HG03432 (cell line): ENCODE results near the gene CCDC78.
"Not testable (repeated sequence)": the region's sequence is repeated elsewhere in the genome, so short reads cannot be mapped to it uniquely, and the experiment has no call there.

ENCODE experiments used
- ATAC-seq: cut with Tn5 transposase; IDR thresholded peaks from one replicate; pipeline ENCODE4 v1.9.1; 2021; ENCODE audit warnings: mild to moderate bottlenecking, moderate library complexity; ENCODE audit not compliant: unreplicated experiment

The CCDC78 gene

DNA sequence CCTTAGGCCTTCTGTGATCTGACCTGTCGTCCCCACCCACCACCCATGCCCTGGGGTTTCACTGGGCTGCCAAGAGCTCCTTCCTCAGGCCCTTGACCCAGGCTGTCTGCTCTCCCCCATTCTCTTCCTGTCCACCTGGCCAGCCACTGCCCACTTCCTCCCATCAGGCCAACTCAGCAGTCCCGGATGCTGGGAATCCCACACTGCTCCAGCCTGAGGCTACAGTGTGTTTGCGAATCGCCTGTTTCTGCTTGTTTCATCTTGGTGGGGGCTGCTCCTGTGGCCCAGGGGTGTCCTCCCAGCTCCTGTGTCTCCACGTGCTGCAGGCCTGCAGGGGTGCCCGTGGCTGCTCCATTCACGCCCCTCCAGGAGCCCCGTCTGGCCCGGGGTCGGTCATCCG is 12.2 kb downstream of the CCDC78 start:
- no peak for ATAC-seq

DNA sequence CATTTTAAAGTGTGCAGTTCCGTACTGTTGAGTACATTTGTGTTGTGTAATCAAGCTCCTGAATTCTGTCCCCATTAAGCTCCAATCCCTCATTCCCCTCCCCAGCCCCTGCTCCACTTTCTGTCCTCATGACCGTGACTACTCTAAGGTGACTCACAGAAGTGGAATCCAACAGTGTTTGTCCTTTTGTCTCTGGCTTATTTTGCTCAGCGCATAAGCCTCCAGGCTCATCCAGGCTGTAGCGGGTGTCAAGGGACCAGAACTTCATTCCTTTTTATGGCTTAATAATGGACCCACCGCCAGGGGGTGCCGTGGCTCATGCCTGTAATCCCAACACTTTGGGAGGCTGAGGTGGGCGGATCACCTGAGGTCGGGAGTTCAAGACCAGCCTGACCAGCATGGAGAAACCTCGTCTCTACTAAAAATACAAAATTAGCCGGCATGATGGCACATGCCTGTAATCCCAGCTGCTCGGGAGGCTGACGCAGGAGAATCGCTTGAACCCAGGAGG is 13.4 kb downstream of the CCDC78 start:
- ATAC-seq = not testable (repeated sequence)

DNA sequence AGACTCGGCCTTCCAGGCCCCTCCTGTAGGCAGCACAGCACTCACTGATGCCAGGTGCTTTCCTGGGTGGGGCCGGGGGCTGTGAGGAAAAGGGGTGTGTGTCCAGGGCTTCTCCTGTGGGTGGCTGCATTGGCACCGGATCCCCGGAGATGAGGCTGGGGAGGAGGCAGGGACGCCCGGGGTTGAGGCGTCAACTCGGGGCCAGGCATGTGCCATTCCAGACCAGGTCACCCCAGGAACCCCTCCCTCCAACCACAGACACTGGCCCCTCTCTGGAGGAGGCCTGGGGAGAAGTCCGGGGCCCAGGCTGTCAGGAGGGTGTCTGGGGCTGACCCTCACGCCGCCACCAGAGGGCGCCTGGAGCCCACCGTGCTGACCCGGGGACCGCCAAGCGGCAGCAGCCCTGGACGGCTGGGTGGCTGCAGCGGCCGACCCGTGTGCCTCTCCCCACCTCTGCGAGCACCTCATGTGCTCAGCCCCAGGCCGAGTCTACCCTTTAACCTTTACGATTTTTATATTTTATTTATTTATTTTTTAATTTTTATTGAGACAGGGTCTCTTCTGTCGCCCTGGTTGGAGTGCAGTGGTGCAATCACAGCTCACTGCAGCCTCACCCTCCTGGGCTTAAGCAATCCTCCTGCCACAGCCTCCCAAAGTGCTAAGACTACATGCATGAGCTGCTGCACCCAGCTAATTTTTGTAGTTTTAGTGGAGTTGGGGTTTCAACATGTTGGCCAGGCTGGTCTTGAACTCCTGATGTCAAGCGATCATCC is 14.5 kb downstream of the CCDC78 start:
- no peak for ATAC-seq

DNA sequence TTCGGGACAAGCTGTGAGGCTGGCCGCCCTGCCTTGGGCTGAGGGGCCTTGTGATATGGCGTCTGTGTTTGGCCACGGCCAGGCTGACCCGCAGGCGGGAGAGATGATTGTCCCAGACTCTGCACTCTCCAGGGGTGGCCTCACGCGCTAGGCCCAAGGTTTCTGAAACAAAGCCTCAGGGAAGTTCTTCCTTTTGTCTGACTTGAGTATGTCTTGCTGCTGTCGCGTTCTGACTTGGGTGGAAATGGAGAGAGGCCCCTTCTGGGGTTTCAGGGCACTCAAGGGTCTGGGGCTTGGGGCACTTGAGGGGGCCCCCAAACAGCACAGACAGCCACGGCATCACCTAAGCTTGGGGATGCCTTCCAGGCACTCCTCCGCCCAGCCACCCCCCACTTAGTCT is 15.2 kb downstream of the CCDC78 start:
- ATAC-seq = no peak

DNA sequence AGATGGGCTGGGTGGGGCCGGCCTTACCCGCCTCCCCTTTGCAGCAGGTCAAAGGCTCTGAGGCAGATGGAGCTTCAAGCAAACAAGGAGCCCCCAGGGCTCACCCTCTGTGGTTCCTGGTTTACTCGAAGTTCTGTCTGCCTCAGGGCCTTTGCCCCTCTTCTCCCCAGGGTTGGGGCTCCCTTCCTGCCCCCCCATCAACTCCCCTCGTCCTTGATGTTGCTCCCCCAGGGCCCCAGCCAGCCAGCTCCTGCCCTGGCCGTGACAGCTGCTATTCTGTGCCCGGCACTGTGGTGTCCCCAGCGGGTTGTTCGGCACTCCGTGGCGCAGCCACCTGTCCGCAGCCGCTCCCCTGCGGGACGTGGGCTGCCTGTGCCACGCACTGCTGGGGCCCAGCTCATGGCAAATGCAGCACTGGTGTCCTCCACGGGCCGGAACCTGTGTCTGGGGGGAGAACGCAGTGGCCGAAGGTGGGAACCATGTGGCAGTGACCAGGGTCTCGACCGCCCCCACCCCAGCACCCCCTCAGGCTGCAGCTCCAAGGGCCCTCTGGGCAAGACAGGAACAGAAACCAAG is 15.7 kb downstream of the CCDC78 start:
- no peak for ATAC-seq

DNA sequence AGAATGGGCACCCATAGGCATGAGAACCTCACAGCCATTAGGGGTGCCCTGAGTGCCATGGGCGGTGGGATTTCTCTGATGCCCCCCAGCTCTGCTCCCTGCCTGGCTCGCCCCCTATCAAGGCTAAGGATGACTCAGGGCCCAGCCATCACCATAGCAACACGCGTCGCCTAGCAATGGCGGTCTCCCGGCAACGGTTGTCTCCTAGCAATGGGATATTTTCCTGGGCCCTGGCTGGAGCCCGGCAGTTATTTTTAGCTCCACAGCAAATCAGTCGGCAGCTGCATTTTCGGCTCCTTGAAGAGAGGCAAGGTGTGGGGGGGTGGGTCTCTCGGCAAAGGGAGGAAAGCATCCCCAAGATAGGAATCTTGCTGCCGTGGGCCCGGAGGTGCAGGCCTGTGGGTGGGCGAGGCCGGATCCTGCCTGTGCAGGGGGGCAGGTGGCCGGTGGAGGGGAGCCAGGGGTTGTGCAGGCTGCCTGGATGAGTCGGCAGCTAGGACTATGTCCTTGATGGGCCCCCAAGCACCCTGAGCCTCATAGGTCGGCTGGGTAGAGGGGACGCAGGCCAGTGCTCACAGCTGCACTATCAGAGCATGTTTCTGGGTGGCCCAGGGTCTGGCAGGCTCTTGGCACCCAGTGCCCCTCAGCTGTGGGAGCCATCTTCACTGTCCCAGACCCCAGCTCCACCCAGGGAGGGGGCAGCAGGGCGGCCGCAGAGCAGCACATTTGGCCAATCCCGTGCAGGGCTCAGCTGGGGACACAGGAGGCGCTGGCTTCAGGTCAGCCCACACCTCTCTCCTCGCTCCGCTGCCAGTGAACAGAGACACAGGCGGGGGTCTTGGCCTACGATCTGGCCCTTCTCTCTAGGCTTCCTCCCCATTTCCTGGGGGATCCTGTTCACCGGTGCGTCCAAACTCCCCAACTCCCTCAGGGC is 16.4 kb downstream of the CCDC78 start:
- ATAC-seq = no peak

DNA sequence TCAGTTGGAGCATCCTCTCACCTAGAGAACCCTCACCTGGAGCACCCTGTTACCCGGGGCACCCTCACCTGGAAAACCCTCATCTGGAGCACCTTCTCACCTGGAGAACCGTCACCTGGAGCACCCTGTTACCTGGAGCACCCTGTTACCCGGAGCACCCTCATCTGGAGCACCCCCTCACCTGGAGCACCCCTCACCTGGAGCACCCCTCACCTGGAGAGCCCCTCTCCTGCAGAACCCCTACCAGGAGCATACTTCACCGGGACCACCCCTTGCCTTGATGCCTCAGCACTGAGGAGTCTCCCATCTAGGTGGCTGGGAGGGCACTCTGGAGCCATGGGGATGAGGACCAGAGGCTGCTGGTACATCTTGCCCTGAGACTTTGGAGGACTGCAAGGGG is 17.3 kb downstream of the CCDC78 start:
- ATAC-seq = no peak

DNA sequence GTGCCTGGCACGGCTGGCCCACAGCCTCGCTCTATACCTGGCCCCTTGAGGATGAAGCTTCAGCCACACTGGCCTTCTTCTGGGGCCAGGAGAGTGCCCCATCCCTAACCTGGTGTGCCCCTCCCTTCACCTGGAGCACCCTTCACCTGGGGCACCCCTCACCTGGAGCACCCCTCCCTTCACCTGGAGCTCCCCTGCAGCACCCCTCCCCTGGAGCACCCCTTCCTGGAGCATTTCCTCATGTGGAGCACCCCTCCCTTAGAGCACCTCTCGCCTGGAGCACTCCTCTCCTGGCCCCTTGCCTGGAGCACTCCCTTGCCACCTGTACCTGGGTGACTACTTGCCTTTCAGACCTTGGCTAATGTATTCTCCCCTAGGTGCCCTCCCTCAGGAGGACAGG is 18.2 kb downstream of the CCDC78 start:
- ATAC-seq = no peak

DNA sequence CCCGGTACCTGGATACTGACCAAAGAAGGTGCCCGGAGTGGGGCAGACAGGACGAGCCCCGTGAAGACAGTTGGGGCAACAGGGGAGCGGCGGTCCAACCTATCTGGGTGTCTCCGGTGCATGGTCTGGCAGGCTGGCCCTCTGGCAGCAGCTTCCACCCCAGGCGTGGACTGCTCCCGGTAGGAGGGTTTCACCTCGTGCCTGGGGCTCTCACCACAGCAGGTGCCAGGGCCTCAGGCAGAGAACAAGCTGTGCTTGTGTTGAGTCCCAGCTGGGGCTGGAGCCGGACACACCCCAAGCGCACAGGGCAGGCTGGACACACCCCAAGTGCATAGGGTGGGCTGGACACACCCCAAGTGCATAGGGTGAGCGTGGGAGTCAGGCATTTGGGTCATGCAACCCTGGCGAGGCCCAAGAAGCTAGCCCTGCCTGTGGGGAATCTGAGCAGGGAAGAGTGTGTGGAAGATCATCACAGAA is 19.1 kb downstream of the CCDC78 start:
- no peak for ATAC-seq

DNA sequence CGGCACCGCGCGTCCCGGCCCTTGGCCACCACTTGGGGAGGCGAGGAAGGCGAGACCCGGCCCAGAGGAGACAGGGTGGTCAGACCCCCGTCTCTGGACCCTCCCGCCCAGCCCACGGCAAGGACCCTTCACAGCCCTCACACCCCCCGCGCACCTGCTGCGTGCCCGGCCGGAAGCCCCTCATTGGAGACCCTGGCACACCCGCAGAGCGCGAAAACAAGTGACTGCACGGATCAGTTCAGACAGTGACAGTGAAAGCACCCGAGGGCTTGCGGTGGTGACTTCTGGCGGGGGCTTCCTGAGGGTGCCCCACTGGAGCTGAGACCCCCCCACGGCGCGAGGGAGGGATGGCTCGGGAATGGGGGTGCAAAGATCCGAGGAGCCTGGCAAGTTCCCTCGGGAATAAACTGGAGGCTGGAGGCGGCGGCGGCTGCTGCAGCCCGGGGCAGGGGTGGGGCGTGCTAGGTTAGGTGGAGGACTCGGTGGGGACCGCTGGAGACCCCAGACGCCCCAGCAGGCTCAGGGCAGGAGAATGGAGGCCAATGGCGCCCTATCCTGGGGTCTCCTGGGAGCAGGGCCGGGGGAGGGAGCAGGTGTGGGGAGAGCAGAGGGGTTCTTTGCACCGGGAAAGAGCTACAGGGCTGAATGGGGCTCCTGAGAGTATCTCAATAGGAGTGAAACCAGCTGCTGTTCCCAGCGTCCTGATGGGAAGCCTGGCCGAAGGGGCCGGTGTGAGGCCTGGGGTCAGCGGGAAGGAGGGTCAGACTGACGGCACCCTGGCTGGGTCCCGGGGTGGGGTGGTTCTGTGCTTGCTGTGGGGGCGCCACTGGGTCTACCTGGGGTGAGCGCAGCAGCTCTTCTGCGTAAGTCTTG is 19.8 kb downstream of the CCDC78 start:
- no peak for ATAC-seq

DNA sequence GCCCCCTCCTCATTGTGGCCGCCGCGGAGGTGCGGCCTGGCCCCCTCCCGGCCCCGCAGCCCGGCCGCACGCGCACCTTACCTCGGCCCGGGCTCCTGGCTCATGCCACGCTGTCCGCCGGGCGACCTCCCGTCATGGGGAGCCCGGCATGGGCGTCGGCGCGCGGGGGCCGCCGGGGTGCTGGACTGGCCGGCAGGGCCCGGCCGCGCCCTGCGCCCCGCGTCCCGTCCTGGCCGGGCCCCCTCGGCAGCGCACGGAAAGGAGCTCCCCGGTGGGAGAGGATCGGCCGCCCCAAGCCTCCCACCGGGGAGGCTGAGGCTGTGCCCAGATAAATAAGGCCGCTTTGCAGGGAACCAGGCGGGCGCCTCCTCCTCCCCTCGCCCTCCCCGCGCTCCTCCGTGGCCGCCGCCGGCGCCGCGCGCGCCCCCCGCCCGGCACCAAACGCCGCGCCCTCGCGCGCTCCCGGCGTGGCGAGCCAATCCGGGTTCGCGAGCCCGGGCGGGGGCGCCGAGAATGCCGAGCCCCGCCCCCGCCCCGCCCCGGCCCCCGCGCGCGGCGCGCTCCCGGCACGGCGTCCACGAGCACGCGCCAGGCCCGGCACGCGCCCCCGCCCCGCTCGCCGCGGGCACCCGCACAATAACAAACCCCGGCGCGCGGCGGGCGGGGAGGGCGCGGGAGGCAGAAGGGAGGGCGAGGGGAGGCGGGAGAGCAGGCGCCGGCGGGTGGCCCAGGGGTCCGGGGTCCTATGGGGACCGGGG is 20.6 kb downstream of the CCDC78 start, which contains the start of gene FBXL16:
Gene FBXL16, minus strand, starts transcription at position 371 of the 758 bp plus-strand sequence. CDS start 8,396 bp downstream, outside the sequence.
- ATAC-seq = no peak

DNA sequence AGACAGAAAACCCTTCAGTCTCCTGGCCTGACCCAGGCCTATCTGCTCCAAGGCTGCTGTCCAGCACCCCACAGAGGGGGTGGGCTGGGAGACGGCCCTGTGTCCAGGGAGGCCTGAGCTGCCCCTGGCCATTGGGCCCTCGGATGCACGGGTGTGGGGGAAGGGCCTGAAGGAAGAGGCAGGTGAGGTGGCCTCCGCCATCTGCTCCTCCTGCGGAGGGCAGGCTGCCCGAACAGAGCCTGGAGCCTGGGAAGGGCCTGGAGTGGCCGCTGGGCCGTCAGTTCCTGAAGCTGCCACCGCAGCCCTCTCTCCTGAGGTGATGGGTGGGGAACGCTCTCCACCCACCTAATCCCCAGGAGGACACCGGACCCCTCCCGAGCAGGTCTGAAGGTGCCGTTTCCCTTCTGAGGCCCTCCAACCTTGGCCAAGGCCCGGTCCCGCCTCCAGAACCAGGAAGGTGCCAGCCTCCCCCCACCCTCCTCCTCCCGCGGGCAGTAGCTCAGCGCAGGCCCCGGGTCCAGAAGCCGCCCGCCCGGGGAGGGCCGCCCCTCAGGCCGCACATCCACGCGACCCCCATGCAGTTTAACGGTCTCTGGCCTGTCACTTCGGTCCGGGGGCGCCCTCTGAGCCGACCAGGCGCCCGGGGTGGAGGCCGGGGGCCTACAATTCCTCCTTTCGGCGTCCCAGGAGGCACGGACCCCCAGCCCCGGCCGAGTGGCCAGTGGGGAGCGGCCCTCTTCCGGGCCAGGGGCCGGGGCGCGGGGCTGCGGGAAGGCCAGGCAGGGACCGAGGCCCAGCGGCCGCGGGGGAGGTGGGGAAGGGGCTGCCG is 21.5 kb downstream of the CCDC78 start:
- ATAC-seq = no peak

DNA sequence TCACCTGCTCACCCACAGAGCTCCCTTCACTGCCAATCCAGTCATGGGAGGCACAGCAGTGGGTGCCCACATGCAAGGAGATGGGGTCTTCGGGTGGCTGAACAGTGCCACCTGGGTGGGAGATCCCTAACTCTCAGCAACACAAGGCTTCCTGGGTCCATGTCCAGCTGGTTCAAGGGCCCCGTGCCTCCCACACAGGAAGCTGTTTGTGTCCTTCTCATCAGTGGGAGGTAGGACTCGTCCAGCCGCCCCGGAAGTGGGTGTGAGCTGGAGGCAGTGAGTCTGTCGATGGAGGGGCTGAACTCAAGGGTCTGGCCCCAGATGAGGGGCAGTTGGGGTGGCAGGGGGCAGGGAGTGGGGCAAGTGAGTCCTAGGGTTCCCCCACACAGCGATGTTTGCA is 22.2 kb downstream of the CCDC78 start:
- no peak for ATAC-seq

DNA sequence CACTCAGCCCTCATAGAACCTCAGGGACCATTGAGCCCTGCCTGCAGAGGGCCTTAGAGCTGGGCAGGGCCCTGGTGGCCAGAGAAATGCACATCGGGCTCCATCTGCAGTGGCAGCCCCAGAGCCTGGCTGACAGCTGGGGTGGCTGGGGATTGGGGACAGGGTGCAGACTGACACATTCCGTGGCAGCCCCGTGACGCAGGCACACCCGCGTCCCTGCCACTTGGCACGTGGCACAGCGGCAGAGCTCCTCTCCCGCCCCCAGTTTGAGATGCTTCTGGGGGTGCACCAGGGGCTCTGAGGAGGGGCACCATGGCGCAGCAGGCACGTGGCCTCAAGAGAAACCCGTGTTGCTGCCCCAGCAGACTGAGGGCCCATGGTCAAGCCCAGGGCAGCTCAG is 22.8 kb downstream of the CCDC78 start:
- ATAC-seq = no peak

DNA sequence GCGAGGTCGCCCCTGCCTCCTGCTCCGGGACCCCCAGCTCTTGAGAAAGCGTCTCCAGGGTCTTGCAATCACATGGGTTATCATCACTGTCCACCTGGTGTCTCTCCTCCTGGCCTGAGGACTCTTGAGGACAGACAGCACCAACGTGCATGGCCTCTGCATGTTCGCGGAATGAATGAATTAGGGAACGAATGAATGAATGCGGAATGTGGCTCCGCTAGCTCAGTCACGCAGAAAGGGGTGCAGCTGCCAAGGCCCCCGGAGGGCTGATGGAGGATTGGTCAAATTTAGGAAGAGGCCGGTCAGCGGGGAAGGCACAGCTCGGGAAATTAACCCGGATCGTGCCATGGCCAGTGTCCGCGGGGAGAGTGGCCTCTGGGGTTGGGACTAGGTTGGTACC is 23.9 kb downstream of the CCDC78 start:
- no peak for ATAC-seq

DNA sequence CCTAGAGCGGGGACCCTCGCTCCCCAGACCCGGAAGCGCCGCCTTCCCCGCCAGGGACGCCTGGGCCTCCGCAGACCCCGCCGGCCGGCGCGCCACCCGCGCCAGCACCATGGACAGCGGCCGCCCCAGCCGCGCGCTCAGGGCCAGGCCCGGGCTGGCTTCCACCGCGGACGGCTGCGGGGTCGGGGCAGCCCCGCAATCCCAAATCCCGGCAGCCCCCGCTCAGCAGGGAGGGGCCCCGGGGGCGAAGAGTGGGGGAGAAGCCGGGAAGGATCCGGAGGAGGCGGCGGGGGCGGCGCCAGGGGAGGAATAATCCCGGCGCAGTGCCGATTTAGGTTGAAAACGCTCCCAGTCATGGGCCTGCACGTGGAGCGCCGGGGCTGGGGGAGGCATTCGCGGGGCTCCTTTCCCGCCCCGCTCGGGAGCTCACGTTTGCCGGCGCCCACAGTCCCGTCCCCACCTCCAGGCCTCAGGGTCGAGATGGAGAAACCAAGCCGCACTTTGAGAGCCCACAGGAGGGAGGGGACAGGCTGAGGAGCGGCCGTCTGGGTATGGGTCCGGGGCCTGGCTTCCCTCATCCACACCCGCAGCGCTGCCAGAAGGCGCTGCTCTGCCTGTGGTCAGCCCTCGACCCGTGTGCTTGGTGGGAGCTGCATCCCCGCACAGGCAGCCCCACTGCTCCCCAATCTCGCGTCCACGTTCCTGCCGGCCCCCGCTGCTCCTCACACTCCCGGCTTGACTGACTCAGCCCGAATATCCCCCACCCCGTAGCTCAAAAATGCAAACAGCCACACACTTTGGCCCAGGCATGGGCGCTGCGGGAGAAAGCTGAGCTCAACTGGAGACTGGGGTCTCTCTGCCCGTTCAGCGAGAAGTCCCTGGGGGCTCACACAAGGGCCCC is 25.3 kb downstream of the CCDC78 start:
- ATAC-seq = no peak

DNA sequence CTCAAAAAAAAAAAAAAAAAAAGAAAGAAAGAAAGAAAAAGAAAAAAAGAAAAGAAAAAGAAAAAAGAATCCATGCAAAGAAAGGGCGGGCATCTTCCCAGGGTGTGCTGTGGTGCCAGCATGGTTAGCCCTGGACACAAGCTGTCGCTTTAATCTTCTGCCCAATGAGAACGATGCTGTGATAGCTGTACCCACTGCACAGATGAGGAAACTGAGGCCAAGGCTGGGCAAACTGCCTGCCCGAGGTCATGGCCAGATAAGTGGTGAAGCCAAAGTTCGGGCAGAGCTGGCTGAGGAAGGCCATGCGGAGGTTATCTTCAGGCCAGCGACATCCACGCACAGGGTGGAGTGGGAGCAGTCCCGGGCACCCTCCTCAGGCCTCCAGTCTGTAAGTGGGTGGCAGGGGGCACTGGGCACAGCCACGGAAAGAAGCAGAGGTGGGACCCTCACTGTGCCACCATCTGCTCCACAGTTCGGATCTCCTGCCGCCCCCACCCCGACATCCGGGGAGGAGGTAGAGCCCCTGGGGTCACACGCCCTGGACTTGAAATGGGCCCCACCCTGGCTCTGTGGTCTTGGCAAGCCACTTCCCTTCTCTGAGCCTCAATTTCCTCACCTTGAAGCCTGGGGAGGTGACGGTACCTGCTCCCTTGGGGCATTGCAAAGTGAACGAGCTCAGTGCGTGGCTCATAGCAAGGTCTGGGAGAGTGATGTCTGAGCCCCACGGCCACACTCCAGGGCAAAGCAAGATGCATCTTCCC is 27.2 kb downstream of the CCDC78 start:
- no peak for ATAC-seq
